ENCODE data around the gene APOE.

DNA sequence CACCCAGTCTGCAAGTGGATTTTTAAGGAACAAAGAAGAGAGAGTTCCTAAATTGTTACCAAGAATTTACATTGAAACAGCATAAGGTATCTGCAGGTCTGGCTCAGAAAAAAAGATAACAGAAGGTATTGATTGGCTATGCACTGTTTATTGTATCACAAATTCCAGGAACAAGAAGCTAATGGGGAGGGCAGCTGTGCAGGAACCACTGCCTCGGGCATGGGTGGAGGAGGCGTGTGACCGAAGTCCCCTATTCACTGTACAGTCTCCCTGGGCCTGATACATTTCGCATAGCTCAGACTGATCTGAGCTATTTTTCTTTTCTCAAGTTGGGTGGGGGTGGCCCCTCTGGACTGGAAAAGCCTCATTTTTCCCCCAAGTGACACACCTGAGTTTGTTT is 47.8 kb upstream of the APOE start:
- TF ChIP-seq, protein P1, sequence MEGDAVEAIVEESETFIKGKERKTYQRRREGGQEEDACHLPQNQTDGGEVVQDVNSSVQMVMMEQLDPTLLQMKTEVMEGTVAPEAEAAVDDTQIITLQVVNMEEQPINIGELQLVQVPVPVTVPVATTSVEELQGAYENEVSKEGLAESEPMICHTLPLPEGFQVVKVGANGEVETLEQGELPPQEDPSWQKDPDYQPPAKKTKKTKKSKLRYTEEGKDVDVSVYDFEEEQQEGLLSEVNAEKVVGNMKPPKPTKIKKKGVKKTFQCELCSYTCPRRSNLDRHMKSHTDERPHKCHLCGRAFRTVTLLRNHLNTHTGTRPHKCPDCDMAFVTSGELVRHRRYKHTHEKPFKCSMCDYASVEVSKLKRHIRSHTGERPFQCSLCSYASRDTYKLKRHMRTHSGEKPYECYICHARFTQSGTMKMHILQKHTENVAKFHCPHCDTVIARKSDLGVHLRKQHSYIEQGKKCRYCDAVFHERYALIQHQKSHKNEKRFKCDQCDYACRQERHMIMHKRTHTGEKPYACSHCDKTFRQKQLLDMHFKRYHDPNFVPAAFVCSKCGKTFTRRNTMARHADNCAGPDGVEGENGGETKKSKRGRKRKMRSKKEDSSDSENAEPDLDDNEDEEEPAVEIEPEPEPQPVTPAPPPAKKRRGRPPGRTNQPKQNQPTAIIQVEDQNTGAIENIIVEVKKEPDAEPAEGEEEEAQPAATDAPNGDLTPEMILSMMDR (IDR thresholded peaks at IDR 0.05; ENCODE audit: insufficient read depth, low read depth, low read length), result no peak
- no peak for TF ChIP-seq EZH2 (IDR thresholded peaks at IDR 0.05; ENCODE audit: insufficient read depth, low read length)

Data from astrocyte (in vitro differentiated cells and primary cell).